Subcutaneous abdominal adipose tissue (tissue), 5 donors: ENCODE results near the gene MICU1.
"Not testable (repeated sequence)": the region's sequence is repeated elsewhere in the genome, so short reads cannot be mapped to it uniquely, and the experiment has no call there.

Experiments used
- H3K27ac ChIP-seq: one replicate; pipeline ENCODE4 v1.7.0; 2013; ENCODE audit warnings: low read depth, mild to moderate bottlenecking, inconsistent platforms, low read length, moderate library complexity
- H3K27me3 ChIP-seq, 5 donors: one replicate each; pipeline ENCODE4 v1.7.0; 2013; ENCODE audit warnings: low read length in 5 of 5, inconsistent platforms in 1 of 5; ENCODE audit not compliant: control insufficient read depth in 5 of 5, insufficient read depth in 4 of 5
- H3K36me3 ChIP-seq, 5 donors: one replicate each; pipeline ENCODE4 v1.7.0; 2013; ENCODE audit warnings: low read length in 5 of 5; ENCODE audit not compliant: control insufficient read depth in 5 of 5, insufficient read depth in 5 of 5
- H3K4me1 ChIP-seq, 5 donors: one replicate each; pipeline ENCODE4 v1.7.0; 2013; ENCODE audit warnings: low read length in 5 of 5, mild to moderate bottlenecking in 3 of 5, moderate library complexity in 1 of 5; ENCODE audit not compliant: control insufficient read depth in 5 of 5, insufficient read depth in 5 of 5
- H3K4me3 ChIP-seq, 5 donors: one replicate each; pipeline ENCODE4 v1.7.0; 2013; ENCODE audit warnings: low read length in 5 of 5, low read depth in 1 of 5
- H3K9ac ChIP-seq, 5 donors: one replicate each; pipeline ENCODE4 v1.7.0; 2013; ENCODE audit warnings: low read length in 5 of 5, mild to moderate bottlenecking in 4 of 5, moderate library complexity in 3 of 5
- H3K9me3 ChIP-seq, 5 donors: one replicate each; pipeline ENCODE4 v1.7.0; 2013; ENCODE audit warnings: low read length in 5 of 5; ENCODE audit not compliant: control insufficient read depth in 5 of 5
- donor health status: healthy.
- donor health status: healthy.
- donor health status: healthy.
- donor health status: healthy.
- donor health status: healthy.

The MICU1 gene

GRCh38 chr10:72389716-72390115 is 236.2 kb downstream of the MICU1 start:
- Histone ChIP-seq H3K4me3 (no peak overlapping the region), H3K9me3 (no peaks in the 10 kb centered on the region), H3K36me3 (peaks cover 0 to 6% (median 3%) of the 10 kb centered on the region in 5 donors), H3K9ac (no peak overlapping the region), H3K4me1 (peaks cover 0 to 2% (median 0%) of the 10 kb centered on the region in 5 donors), H3K27ac (no peak overlapping the region), H3K27me3 (no peaks in the 10 kb centered on the region)

GRCh38 chr10:72389014-72389413 is 236.9 kb downstream of the MICU1 start:
- H3K27me3 ChIP-seq, result no peaks in the 10 kb centered on the region
- H3K4me1 ChIP-seq, result peaks cover 0 to 2% (median 0%) of the 10 kb centered on the region in 5 donors
- H3K9me3 ChIP-seq, result no peaks in the 10 kb centered on the region
- peaks cover 0 to 6% (median 3%) of the 10 kb centered on the region in 5 donors for H3K36me3 ChIP-seq
- H3K9ac ChIP-seq, result no peak overlapping the region
- no peak overlapping the region for H3K4me3 ChIP-seq
- H3K27ac ChIP-seq, result no peak overlapping the region

GRCh38 chr10:72388062-72388461 is 237.8 kb downstream of the MICU1 start:
- Histone ChIP-seq H3K9ac (no peak overlapping the region), H3K27ac (no peak overlapping the region), H3K4me1 (peaks cover 0 to 2% (median 0%) of the 10 kb centered on the region in 5 donors), H3K4me3 (no peak overlapping the region), H3K36me3 (peaks cover 0 to 5% (median under 1%) of the 10 kb centered on the region in 5 donors), H3K27me3 (no peaks in the 10 kb centered on the region), H3K9me3 (no peaks in the 10 kb centered on the region)

GRCh38 chr10:72386916-72387586 is 238.8 kb downstream of the MICU1 start:
- H3K27me3 ChIP-seq, result no peaks in the 10 kb centered on the region
- H3K9me3 ChIP-seq, result no peaks in the 10 kb centered on the region
- H3K4me3 ChIP-seq, result no peak overlapping the region
- H3K4me1 ChIP-seq, result peaks cover 0 to 2% (median 0%) of the 10 kb centered on the region in 5 donors
- H3K36me3 ChIP-seq, result peaks cover 0 to 3% (median 0%) of the 10 kb centered on the region in 5 donors
- no peak overlapping the region for H3K27ac ChIP-seq
- no peak overlapping the region for H3K9ac ChIP-seq

GRCh38 chr10:72385724-72386123 is 240.2 kb downstream of the MICU1 start:
- no peak overlapping the region for H3K27ac ChIP-seq
- H3K4me1 ChIP-seq, result peaks cover 0 to 2% (median 0%) of the 10 kb centered on the region in 5 donors
- H3K4me3 ChIP-seq, result no peak overlapping the region
- H3K27me3 ChIP-seq, result no peaks in the 10 kb centered on the region
- no peak overlapping the region for H3K9ac ChIP-seq
- no peaks in the 10 kb centered on the region for H3K9me3 ChIP-seq
- H3K36me3 ChIP-seq, result peaks cover 0 to 3% (median 0%) of the 10 kb centered on the region in 5 donors

GRCh38 chr10:72384982-72385381 is 240.9 kb downstream of the MICU1 start:
- H3K27ac ChIP-seq, H3K36me3 ChIP-seq: not testable (repeated sequence)

GRCh38 chr10:72379776-72380175 is 246.1 kb downstream of the MICU1 start:
- H3K27ac ChIP-seq, result no peak overlapping the region
- H3K9me3 ChIP-seq, result no peaks in the 10 kb centered on the region
- H3K36me3 ChIP-seq, result peaks cover 0 to 23% (median 6%) of the 10 kb centered on the region in 5 donors
- no peaks in the 10 kb centered on the region for H3K4me1 ChIP-seq
- H3K27me3 ChIP-seq, result no peaks in the 10 kb centered on the region
- H3K9ac ChIP-seq, result no peak overlapping the region
- no peak overlapping the region for H3K4me3 ChIP-seq

More at GRCh38 chr10:72384982-72385381, 240.9 kb downstream of the MICU1 start:
- H3K4me1 ChIP-seq, H3K9me3 ChIP-seq, H3K27me3 ChIP-seq, H3K9ac ChIP-seq, H3K4me3 ChIP-seq: not testable (repeated sequence)

GRCh38 chr10:72379062-72379461 is 246.8 kb downstream of the MICU1 start:
- peaks cover 0 to 28% (median 6%) of the 10 kb centered on the region in 5 donors for H3K36me3 ChIP-seq
- no peaks in the 10 kb centered on the region for H3K4me1 ChIP-seq
- no peak overlapping the region for H3K4me3 ChIP-seq
- no peaks in the 10 kb centered on the region for H3K9me3 ChIP-seq
- H3K9ac ChIP-seq, result no peak overlapping the region
- H3K27ac ChIP-seq, result no peak overlapping the region
- H3K27me3 ChIP-seq, result no peaks in the 10 kb centered on the region

- no peaks in the 10 kb centered on the region for H3K4me1 ChIP-seq
- no peaks in the 10 kb centered on the region for H3K27me3 ChIP-seq
- H3K4me3 ChIP-seq, result no peak overlapping the region
- H3K9ac ChIP-seq, result no peak overlapping the region
- H3K36me3 ChIP-seq, result peaks cover 0 to 43% (median 12%) of the 10 kb centered on the region in 5 donors
- no peaks in the 10 kb centered on the region for H3K9me3 ChIP-seq
- H3K27ac ChIP-seq, result no peak overlapping the region
Measured at GRCh38 chr10:72375585-72375984, 250.3 kb downstream of the MICU1 start.

- no peak overlapping the region for H3K9ac ChIP-seq
- H3K9me3 ChIP-seq, result no peaks in the 10 kb centered on the region
- no peak overlapping the region for H3K4me3 ChIP-seq
- no peaks in the 10 kb centered on the region for H3K27me3 ChIP-seq
- peaks cover 0 to 43% (median 12%) of the 10 kb centered on the region in 5 donors for H3K36me3 ChIP-seq
- H3K27ac ChIP-seq, result no peak overlapping the region
- no peaks in the 10 kb centered on the region for H3K4me1 ChIP-seq
Measured at GRCh38 chr10:72375173-72375572, 250.7 kb downstream of the MICU1 start.
